K562 (cell line): ENCODE results near the gene FRRS1L. TPM values are rescaled to one million over a fixed set of nuclear protein-coding genes. Genes with fewer than 3 reads are reported as not detected.

Source experiments
- CHD1 ChIP-seq: fragments of 200-600 bp; sonication (generic); IDR thresholded peaks from one replicate; pipeline ENCODE4 v1.6.1; 2012; ENCODE audit warnings: mild to moderate bottlenecking, moderate library complexity, low read length, inconsistent platforms
- FIP1L1 ChIP-seq: fragments of 200-400 bp; formaldehyde crosslinking; IDR thresholded peaks from 2 replicates; pipeline ENCODE4 v1.6.1; 2018; ENCODE audit warnings: mild to moderate bottlenecking, low read depth, low read length; ENCODE audit not compliant: poor library complexity, severe bottlenecking
- FOXM1 ChIP-seq, 2 experiments: fragments of 450-650 bp in 1 of 2; sonication (generic) in 1 of 2; formaldehyde crosslinking in 1 of 2; IDR thresholded peaks; 2 replicates each; pipeline versions ENCODE4 v1.6.1 to v1.9.0; 2017 to 2022; ENCODE audit warnings: low read depth in 2 of 2, mild to moderate bottlenecking in 2 of 2, missing genetic modification reagents in 1 of 2, moderate library complexity in 1 of 2
- HCFC1 ChIP-seq: IDR thresholded peaks from 2 replicates; pipeline ENCODE4 v1.6.1; 2012; ENCODE audit warnings: low read depth, low read length, improper control_type of control experiment
- JUNB ChIP-seq: fragments of 450-650 bp; formaldehyde crosslinking; conservative IDR thresholded peaks from 2 replicates; pipeline ENCODE4 v1.4.0; 2020; ENCODE audit warnings: mild to moderate bottlenecking
- MED1 ChIP-seq: sonication (generic); formaldehyde crosslinking; IDR thresholded peaks from 2 replicates; pipeline ENCODE4 v1.8.1; 2023; ENCODE audit warnings: missing genetic modification reagents, borderline replicate concordance
- NFIX ChIP-seq: fragments of 250-450 bp; sonication (Bioruptor Pico); IDR thresholded peaks from 2 replicates; pipeline ENCODE4 v1.4.0; 2020; ENCODE audit warnings: low read depth, mild to moderate bottlenecking, moderate library complexity
- SMARCA5 ChIP-seq: fragments of 450-650 bp; IDR thresholded peaks from 2 replicates; pipeline ENCODE4 v1.6.1; 2016
- SUPT5H ChIP-seq: fragments of 450-650 bp; IDR thresholded peaks from 2 replicates; pipeline ENCODE4 v1.6.1; 2016
- TCF15 ChIP-seq: fragments of 250-450 bp; sonication (Bioruptor Pico); IDR thresholded peaks from 2 replicates; pipeline ENCODE4 v1.8.0; 2022; ENCODE audit warnings: moderate library complexity, mild to moderate bottlenecking, inconsistent platforms
- ZNF184 ChIP-seq: sonication (generic); formaldehyde crosslinking; IDR thresholded peaks from 2 replicates; pipeline ENCODE4 v1.5.0; 2020; ENCODE audit warnings: missing genetic modification reagents
- polyA plus RNA-seq, 8 experiments: library from polyadenylated mRNA; depleted of rRNA in 4 of 8; stranded (reverse) in 5 of 8; unstranded in 3 of 8; fragments of >200 nt; fragmentation: Nextera tagmentation in 2 of 8; fragmentation: Illumina TruSeq in 1 of 8; extraction: Ambion mirVana in 2 of 8; extraction: Trizol in 1 of 8; gene quantifications; 2 replicates each; pipeline versions ENCODE4 v1.2.1 to v1.2.3, GENCODE V29; 2011 to 2014; ENCODE audit warnings: inconsistent platforms in 1 of 8, missing spikeins in 1 of 8
- total RNA-seq, 7 experiments: library from RNA; depleted of rRNA in 6 of 7; stranded (reverse); fragments of >200 nt in 6 of 7; fragmentation: Illumina TruSeq in 2 of 7; extraction: Trizol in 2 of 7; gene quantifications; 2 replicates each; pipeline versions ENCODE4 v1.2.1 to v1.2.3, GENCODE V29; 2011 to 2021; ENCODE audit warnings: low replicate concordance in 1 of 7
- TF ChIP-seq, protein P1 (sequence below): IDR thresholded peaks from 2 replicates; pipeline ENCODE4 v1.6.1; 2014; ENCODE audit warnings: antibody characterized with exemption
- TF ChIP-seq, protein P2 (sequence below), 3 experiments: IDR thresholded peaks in 2 of 3; conservative IDR thresholded peaks in 1 of 3; 2 replicates each; pipeline ENCODE4 v1.5.1; 2011 to 2012; ENCODE audit warnings: low read length in 3 of 3, mild to moderate bottlenecking in 3 of 3, control low read depth in 2 of 3, improper control_type of control experiment in 1 of 3, inconsistent platforms in 1 of 3, low read depth in 1 of 3, mixed read lengths in 1 of 3, moderate library complexity in 1 of 3; ENCODE audit not compliant: insufficient read depth in 2 of 3
- TF ChIP-seq, protein P3 (sequence below): fragments of 250-450 bp; sonication (Bioruptor Pico); IDR thresholded peaks from 2 replicates; pipeline ENCODE4 v1.5.0; 2021
- TF ChIP-seq, protein P4 (sequence below): fragments of 250-450 bp; sonication (Bioruptor Pico); IDR thresholded peaks from 2 replicates; pipeline ENCODE4 v1.8.0; 2022; ENCODE audit warnings: moderate library complexity, mild to moderate bottlenecking, inconsistent platforms
- TF ChIP-seq, protein P5 (sequence below): fragments of 250-450 bp; sonication (Bioruptor Pico); IDR thresholded peaks from 2 replicates; pipeline ENCODE4 v1.4.0; 2020; ENCODE audit warnings: mild to moderate bottlenecking, moderate library complexity

The FRRS1L gene
- total and polyA plus RNA-seq, 9 of the 15 experiments (the other 6 are each of a cell fraction or from before 2014, with no cell fraction given) = under 0.01 to 0.04 (median 0.03) TPM; not detected in 5

DNA sequence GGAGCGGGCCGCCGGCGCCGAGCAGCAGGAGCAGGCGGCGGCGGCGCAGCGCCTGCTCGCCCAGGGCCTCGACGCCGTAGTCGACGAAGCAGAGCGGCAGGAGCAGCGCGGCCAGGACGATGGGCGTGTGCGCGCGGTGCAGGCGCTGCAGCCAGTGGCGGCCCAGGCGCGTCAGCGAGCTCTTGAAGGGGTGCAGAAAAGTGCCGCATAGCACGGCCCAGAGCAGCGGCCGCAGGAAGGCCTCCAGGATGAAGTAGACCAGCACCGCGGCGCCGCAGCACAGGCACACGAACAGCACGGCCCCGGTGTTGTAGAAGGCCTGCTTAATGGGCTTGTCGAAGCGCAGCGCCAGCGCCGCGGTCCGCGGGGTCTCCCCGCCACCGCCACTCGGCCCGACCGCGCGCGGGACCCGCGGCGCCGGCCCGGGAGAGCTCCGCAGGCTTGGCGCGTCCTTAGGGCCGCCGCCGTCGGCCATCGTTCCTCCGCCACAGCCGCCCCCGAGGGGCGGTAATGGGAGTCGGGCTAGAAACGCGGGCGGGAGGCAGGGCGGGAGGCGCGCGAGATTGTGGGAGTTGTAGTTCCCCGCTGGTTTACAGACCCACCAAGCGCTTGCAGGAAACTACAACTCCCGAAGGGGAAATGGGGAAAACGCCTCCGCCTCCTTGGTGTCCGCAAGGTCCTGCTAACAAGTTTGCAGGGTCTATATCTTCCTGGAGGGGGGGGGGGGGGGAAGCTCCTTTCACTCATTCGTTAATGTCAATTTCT, 47.4 kb downstream of the FRRS1L start, which contains the start of gene TMEM245 (continued):
- TF ChIP-seq, protein P1, sequence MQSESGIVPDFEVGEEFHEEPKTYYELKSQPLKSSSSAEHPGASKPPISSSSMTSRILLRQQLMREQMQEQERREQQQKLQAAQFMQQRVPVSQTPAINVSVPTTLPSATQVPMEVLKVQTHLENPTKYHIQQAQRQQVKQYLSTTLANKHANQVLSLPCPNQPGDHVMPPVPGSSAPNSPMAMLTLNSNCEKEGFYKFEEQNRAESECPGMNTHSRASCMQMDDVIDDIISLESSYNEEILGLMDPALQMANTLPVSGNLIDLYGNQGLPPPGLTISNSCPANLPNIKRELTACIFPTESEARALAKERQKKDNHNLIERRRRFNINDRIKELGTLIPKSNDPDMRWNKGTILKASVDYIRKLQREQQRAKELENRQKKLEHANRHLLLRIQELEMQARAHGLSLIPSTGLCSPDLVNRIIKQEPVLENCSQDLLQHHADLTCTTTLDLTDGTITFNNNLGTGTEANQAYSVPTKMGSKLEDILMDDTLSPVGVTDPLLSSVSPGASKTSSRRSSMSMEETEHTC = no peak
- peak; percentile 68 for TF ChIP-seq CHD1
- no peak for TF ChIP-seq JUNB (CRISPR knock-in tag)
- TF ChIP-seq, protein P2, sequence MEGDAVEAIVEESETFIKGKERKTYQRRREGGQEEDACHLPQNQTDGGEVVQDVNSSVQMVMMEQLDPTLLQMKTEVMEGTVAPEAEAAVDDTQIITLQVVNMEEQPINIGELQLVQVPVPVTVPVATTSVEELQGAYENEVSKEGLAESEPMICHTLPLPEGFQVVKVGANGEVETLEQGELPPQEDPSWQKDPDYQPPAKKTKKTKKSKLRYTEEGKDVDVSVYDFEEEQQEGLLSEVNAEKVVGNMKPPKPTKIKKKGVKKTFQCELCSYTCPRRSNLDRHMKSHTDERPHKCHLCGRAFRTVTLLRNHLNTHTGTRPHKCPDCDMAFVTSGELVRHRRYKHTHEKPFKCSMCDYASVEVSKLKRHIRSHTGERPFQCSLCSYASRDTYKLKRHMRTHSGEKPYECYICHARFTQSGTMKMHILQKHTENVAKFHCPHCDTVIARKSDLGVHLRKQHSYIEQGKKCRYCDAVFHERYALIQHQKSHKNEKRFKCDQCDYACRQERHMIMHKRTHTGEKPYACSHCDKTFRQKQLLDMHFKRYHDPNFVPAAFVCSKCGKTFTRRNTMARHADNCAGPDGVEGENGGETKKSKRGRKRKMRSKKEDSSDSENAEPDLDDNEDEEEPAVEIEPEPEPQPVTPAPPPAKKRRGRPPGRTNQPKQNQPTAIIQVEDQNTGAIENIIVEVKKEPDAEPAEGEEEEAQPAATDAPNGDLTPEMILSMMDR (IDR thresholded peaks at IDR 0.05 in 2 of 3, conservative IDR thresholded peaks at IDR 0.05 in 1 of 3; ENCODE audit: insufficient read depth in 2 of 3, low read depth in 1 of 3, low read length in 3 of 3) = 0 out of 6 replicates have a peak, but pooled peaks of 1 of the 3 experiments have one; percentile 23
- no peak for TF ChIP-seq TCF15 (CRISPR knock-in tag)
- TF ChIP-seq, protein P3, sequence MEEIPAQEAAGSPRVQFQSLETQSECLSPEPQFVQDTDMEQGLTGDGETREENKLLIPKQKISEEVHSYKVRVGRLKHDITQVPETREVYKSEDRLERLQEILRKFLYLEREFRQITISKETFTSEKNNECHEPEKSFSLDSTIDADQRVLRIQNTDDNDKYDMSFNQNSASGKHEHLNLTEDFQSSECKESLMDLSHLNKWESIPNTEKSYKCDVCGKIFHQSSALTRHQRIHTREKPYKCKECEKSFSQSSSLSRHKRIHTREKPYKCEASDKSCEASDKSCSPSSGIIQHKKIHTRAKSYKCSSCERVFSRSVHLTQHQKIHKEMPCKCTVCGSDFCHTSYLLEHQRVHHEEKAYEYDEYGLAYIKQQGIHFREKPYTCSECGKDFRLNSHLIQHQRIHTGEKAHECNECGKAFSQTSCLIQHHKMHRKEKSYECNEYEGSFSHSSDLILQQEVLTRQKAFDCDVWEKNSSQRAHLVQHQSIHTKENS = no peak
- no peak for TF ChIP-seq SMARCA5
- no peak for TF ChIP-seq NFIX
- TF ChIP-seq ZNF184 (CRISPR knock-in tag) = no peak
- TF ChIP-seq, protein P4, sequence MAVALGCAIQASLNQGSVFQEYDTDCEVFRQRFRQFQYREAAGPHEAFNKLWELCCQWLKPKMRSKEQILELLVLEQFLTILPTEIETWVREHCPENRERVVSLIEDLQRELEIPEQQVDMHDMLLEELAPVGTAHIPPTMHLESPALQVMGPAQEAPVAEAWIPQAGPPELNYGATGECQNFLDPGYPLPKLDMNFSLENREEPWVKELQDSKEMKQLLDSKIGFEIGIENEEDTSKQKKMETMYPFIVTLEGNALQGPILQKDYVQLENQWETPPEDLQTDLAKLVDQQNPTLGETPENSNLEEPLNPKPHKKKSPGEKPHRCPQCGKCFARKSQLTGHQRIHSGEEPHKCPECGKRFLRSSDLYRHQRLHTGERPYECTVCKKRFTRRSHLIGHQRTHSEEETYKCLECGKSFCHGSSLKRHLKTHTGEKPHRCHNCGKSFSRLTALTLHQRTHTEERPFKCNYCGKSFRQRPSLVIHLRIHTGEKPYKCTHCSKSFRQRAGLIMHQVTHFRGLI (CRISPR knock-in tag) = no peak
- peak; percentile 96 for TF ChIP-seq FOXM1 (IDR thresholded peaks at IDR 0.05; ENCODE audit: low read depth)
- peak; percentile 47; the same call in 1 of the 2 replicates for TF ChIP-seq FOXM1 (CRISPR knock-in tag; IDR thresholded peaks at IDR 0.05; ENCODE audit: low read depth)
- TF ChIP-seq FIP1L1 = peak; percentile 64
- TF ChIP-seq MED1 (CRISPR knock-in tag) = no peak
- peak; percentile 95 for TF ChIP-seq HCFC1
- TF ChIP-seq SUPT5H = no peak; the same call in 1 of the 2 replicates
- TF ChIP-seq, protein P5, sequence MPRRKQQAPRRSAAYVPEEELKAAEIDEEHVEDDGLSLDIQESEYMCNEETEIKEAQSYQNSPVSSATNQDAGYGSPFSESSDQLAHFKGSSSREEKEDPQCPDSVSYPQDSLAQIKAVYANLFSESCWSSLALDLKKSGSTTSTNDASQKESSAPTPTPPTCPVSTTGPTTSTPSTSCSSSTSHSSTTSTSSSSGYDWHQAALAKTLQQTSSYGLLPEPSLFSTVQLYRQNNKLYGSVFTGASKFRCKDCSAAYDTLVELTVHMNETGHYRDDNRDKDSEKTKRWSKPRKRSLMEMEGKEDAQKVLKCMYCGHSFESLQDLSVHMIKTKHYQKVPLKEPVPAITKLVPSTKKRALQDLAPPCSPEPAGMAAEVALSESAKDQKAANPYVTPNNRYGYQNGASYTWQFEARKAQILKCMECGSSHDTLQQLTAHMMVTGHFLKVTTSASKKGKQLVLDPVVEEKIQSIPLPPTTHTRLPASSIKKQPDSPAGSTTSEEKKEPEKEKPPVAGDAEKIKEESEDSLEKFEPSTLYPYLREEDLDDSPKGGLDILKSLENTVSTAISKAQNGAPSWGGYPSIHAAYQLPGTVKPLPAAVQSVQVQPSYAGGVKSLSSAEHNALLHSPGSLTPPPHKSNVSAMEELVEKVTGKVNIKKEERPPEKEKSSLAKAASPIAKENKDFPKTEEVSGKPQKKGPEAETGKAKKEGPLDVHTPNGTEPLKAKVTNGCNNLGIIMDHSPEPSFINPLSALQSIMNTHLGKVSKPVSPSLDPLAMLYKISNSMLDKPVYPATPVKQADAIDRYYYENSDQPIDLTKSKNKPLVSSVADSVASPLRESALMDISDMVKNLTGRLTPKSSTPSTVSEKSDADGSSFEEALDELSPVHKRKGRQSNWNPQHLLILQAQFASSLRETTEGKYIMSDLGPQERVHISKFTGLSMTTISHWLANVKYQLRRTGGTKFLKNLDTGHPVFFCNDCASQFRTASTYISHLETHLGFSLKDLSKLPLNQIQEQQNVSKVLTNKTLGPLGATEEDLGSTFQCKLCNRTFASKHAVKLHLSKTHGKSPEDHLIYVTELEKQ (CRISPR knock-in tag) = no peak
